Uterus (tissue), 4 donors: ENCODE results near the gene HRK. TPM values are rescaled to one million over a fixed set of nuclear protein-coding genes. Genes with fewer than 3 reads are reported as not detected.
"Not testable (repeated sequence)": the region's sequence is repeated elsewhere in the genome, so short reads cannot be mapped to it uniquely, and the experiment has no call there.

Experiments
- DNase-seq, 2 donors: peaks; one replicate each; pipeline ENCODE4 v3.0.0-alpha.2; 2019 to 2020
- H3K27ac ChIP-seq, 2 donors: fragments of 200-600 bp; sonication (generic); 1 replicate in 1 of 2; 2 replicates in 1 of 2; pipeline ENCODE4 v1.5.1; 2016 to 2018
- H3K27me3 ChIP-seq, 2 donors: fragments of 200-600 bp; sonication (generic); one replicate each; pipeline ENCODE4 v1.5.1; 2018 to 2019; ENCODE audit warnings: control low read depth in 1 of 2
- H3K36me3 ChIP-seq, 2 donors: fragments of 200-600 bp; sonication (generic); one replicate each; pipeline ENCODE4 v1.5.1; 2019; ENCODE audit warnings: control low read depth in 1 of 2
- H3K4me1 ChIP-seq, 2 donors: fragments of 200-600 bp; sonication (generic); one replicate each; pipeline ENCODE4 v1.5.1; 2018 to 2019; ENCODE audit warnings: control low read depth in 1 of 2
- H3K4me3 ChIP-seq, 2 donors: fragments of 200-600 bp; sonication (generic); 1 replicate in 1 of 2; 2 replicates in 1 of 2; pipeline ENCODE4 v1.5.1; 2018 to 2019; ENCODE audit warnings: mild to moderate bottlenecking in 1 of 2
- H3K9me3 ChIP-seq, 2 donors: fragments of 200-600 bp; sonication (generic); one replicate each; pipeline ENCODE4 v1.5.1; 2019; ENCODE audit warnings: control low read depth in 1 of 2
- POLR2A ChIP-seq, 2 donors: fragments of 450-650 bp; IDR thresholded peaks; one replicate each; pipeline ENCODE4 v1.6.1; 2016; ENCODE audit warnings: antibody characterized with exemption in 2 of 2, mild to moderate bottlenecking in 1 of 2, moderate library complexity in 1 of 2
- intact Hi-C: fragments of 100-400 bp; cut with DNase I; formaldehyde crosslinking; loops from one replicate; pipeline ENCODE4 v1.15.1; 2023; ENCODE audit warnings: low total_unique reads
- total RNA-seq, 4 donors: library from RNA; depleted of rRNA in 3 of 4; stranded (reverse); fragments of >200 nt in 3 of 4; gene quantifications; one replicate each; pipeline versions ENCODE4 v1.1.0 to v1.2.4, GENCODE V29; 2014 to 2023
- TF ChIP-seq, protein P1 (sequence below), 4 experiments: fragments of 200-600 bp in 2 of 4; fragments of 450-650 bp in 2 of 4; sonication (generic) in 2 of 4; IDR thresholded peaks; one replicate each; pipeline ENCODE4 v1.5.1; 2016 to 2019; ENCODE audit warnings: antibody characterized with exemption in 4 of 4, mild to moderate bottlenecking in 2 of 4, moderate library complexity in 1 of 4
- donor health status: DM: yes; HTN: yes; CAD: no.

HRK gene
- total RNA-seq, 4 donors from 2014 or later: 0.55 to 1.5 TPM; not detected in 2

DNA sequence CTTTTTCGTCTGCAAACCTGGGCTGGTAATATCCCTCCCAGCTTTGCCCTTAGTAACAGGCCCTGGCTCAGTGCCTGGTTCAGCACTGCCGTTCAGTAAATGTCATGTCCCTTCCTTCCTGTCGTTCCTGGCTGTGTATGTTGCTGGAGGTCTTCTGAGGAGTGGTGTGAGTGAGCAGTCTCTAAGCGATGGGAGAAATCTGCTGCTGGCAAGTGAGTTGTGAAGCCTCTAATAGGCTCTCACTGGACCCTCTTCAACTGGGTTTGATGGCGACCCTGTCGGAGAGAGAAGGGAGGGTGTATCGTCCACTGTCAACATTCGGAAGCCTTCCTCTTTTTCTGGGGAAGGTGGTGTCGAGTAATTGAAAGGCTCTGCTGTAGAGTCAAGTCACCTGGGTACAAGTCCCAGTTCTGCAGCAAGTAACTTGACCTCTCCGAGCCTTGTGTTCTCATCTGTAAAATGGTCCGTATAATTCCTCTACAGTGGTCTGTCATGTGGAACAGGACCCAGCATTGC lies 62.8 kb downstream of the HRK start:
- H3K4me1 ChIP-seq: no peaks in the 10 kb centered on the region
- intact Hi-C loops: no loop called here

DNA sequence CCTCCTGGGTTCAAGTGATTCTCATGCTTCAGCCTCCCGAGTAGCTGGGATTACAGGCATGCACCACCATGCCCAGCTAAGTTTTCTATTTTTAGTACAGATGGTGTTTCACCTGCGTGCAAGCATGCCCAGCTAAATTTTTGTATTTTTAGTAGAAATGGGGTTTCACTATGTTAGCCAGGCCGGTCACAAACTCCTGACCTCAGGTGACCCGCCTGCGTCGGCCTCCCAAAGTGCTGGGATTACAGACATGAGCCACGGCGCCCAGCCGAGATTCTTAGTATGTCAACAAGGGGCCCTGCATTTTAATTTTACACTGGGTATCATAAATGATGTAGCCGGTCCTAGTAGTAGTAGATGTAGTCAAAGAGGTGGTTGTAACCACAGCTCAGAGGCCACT lies 66.5 kb downstream of the HRK start:
- intact Hi-C loops, H3K9me3 ChIP-seq, H3K27me3 ChIP-seq, H3K36me3 ChIP-seq, H3K4me3 ChIP-seq, DNase-seq, H3K27ac ChIP-seq, H3K4me1 ChIP-seq: not testable (repeated sequence)

More for the DNA sequence above, 62.8 kb downstream of the HRK start:
- Histone ChIP-seq H3K36me3 (no peaks in the 10 kb centered on the region), H3K27ac (peak overlapping the region; percentile 96 to 97), H3K27me3 (no peaks in the 10 kb centered on the region), H3K4me3 (peak overlapping the region; percentile 77 to 81), H3K9me3 (no peaks in the 10 kb centered on the region)
- DNase-seq: peak; percentile 19 to 35
- TF ChIP-seq POLR2A (IDR thresholded peaks at IDR 0.05): no peak
- TF ChIP-seq, protein P1, sequence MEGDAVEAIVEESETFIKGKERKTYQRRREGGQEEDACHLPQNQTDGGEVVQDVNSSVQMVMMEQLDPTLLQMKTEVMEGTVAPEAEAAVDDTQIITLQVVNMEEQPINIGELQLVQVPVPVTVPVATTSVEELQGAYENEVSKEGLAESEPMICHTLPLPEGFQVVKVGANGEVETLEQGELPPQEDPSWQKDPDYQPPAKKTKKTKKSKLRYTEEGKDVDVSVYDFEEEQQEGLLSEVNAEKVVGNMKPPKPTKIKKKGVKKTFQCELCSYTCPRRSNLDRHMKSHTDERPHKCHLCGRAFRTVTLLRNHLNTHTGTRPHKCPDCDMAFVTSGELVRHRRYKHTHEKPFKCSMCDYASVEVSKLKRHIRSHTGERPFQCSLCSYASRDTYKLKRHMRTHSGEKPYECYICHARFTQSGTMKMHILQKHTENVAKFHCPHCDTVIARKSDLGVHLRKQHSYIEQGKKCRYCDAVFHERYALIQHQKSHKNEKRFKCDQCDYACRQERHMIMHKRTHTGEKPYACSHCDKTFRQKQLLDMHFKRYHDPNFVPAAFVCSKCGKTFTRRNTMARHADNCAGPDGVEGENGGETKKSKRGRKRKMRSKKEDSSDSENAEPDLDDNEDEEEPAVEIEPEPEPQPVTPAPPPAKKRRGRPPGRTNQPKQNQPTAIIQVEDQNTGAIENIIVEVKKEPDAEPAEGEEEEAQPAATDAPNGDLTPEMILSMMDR (IDR thresholded peaks at IDR 0.05): no peak

DNA sequence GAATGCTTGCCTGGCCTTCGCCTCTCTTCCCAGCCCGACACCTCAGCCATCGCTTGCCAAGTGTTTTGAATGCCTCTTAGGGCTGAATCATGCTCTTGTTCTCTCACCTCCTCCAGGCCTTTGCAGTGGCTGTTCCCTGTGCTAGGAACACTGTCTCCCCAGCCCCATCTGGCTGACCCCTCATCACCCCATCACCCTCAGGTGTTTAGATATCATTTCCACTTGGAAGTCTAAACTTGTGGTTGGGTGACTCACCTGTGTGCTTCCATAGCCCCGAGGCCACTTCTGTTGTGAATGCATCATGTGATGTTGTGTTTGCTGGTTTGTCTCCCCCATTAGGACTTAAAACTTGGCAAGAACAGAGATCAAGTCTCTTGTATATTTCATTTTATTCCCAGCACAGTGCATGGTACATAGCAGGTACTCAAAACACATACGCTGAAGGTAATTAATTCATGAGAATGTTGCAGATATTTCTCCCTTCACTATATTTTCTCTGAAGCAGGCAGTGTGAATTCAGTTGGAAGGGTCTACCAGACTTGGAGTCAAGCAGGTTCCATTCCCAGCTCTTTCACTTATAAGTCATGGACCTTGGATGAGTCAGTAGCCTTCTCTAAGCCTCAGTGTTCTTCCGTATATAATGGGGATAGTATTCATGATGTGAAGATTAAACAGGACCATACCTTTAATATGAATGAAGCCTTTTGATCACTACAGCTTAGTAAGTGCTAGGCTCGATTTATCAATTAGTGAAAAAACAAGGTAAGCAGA lies 67.8 kb downstream of the HRK start:
- no peaks in the 10 kb centered on the region for H3K4me1 ChIP-seq
- no peaks in the 10 kb centered on the region for H3K36me3 ChIP-seq
- intact Hi-C loops: no loop called here
- H3K9me3 ChIP-seq: no peaks in the 10 kb centered on the region
- no peak overlapping the region for H3K4me3 ChIP-seq
- no peak for DNase-seq
- no peak overlapping the region for H3K27ac ChIP-seq
- no peaks in the 10 kb centered on the region for H3K27me3 ChIP-seq
- no peak for TF ChIP-seq POLR2A (IDR thresholded peaks at IDR 0.05)
- TF ChIP-seq, protein P1 (IDR thresholded peaks at IDR 0.05): no peak

DNA sequence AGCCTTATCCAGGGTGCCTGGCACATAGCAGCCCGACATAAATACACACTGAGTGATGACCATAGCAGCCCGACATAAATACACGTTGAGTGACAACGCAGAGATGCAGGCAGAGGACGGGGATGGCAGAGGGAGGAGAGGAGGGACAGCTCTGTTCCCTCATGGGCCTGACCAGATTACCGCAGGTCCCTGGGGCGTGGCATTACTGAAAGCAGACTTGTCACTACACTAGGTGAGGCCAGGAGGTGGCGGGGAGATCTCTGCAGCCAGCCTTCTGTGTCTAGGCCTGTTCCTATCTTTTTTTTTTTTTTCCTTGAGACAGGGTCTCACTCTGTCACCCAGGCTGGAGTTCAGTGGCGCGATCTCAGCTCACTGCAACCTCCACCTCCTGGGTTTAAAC lies 69.0 kb downstream of the HRK start:
- H3K4me1 ChIP-seq: no peaks in the 10 kb centered on the region
- H3K27ac ChIP-seq: no peak overlapping the region
- no peak overlapping the region for H3K4me3 ChIP-seq
- no peaks in the 10 kb centered on the region for H3K9me3 ChIP-seq
- no peaks in the 10 kb centered on the region for H3K27me3 ChIP-seq
- H3K36me3 ChIP-seq: no peaks in the 10 kb centered on the region
- intact Hi-C loops: no loop called here
- TF ChIP-seq, protein P1 (IDR thresholded peaks at IDR 0.05): no peak
- TF ChIP-seq POLR2A (IDR thresholded peaks at IDR 0.05): no peak
- DNase-seq: no peak

DNA sequence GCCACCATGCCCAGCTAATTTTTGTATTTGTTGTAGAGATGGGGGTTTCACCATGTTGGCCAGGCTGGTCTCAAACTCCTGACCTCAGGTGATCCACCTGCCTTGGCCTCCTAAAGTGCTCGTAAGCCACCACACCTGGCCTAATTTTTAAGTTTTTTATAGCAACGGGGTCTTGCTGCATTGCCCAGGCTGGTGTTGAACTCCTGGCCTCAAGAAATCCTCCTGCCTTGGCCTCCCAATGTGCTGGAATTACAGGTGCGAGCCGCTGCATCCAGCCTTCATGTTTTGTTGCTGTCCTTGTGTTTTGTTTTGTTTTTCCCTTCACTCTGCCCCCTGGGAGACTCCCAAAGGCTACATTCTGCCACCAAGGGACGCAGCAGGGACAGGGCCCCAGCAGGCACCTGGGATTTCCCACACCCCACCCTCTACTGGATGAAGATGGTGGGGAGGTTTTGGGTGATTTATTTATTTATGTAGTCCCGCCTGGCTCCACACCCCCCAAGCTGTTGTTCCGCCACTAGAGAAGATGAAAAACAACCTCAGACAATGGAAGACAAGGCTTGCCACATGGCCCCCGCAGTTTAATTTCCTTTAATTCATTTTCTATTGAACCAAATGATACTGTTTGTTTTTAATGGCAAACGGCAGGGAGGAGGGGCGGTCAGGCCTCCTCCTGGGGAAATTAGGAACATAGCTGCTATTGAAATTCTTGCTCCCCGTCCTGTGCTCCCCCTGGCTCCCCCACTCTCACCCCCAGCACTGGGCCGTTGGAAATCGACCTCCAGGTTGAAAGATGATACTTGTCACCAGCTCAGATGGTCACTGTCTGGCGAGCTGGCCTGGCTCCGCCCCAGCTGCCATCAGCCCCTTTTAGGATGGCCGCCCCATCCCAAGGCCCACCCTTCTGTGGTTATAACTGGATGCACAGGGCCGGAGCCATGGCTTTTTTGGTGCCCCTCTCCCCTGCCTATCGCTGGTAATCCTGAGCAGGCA lies 72.8 kb downstream of the HRK start:
- intact Hi-C loops: no loop called here
- H3K36me3 ChIP-seq: no peaks in the 10 kb centered on the region
- no peak for DNase-seq
- no peak overlapping the region for H3K4me3 ChIP-seq
- TF ChIP-seq, protein P1 (IDR thresholded peaks at IDR 0.05): no peak
- no peak for TF ChIP-seq POLR2A (IDR thresholded peaks at IDR 0.05)
- H3K4me1 ChIP-seq: no peaks in the 10 kb centered on the region
- H3K9me3 ChIP-seq: no peaks in the 10 kb centered on the region
- no peaks in the 10 kb centered on the region for H3K27me3 ChIP-seq
- H3K27ac ChIP-seq: no peak overlapping the region
